HG02763 (cell line): ENCODE measurements around the gene TNFRSF18.
"Not testable (repeated sequence)": the region's sequence is repeated elsewhere in the genome, so short reads cannot be mapped to it uniquely, and the experiment has no call there.

Experiments used
- ATAC-seq: cut with Tn5 transposase; IDR thresholded peaks from one replicate; pipeline ENCODE4 v1.9.1; 2021; ENCODE audit warnings: mild to moderate bottlenecking, moderate library complexity; ENCODE audit not compliant: unreplicated experiment

TNFRSF18 gene

DNA sequence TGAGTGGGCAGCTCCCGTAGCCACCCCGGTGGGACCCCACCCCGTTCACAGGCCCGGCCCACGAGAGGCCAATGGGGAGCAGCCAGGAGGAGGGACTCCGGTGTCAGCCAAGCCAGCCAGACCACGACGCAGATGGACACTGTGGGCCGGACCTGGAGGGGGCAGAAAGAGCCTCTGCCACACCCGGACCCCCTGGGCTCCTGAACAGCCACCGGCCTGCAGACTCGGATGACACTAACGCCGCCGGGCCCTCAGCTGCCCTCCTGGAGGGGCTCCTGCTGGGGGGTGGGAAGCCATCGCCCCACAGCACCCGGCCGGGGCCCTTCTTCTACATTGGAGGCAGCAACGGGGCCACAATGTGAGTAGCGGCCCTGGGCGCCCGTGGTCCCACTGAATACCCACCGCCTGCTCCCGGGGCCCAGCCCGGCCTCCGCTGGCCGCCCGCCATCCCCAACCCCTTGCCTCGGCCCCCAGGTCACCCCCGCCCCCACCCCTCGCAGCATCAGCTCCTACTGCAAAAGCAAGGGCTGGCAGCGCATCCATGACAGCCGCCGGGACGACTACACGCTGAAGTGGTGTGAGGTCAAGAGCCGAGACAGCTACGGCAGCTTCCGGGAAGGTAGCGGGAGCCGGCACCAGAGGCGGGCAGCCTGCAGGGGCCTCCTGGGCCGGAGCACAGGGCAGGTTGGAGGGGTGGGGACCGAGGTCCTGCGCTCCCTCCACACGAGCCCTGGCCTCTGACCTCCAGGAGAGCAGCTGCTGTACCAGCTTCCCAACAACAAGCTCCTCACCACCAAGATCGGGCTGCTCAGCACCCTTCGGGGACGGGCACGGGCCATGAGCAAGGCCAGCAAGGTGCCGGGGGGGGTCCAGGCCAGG, 26.2 kb downstream of the TNFRSF18 start:
- no peak for ATAC-seq

DNA sequence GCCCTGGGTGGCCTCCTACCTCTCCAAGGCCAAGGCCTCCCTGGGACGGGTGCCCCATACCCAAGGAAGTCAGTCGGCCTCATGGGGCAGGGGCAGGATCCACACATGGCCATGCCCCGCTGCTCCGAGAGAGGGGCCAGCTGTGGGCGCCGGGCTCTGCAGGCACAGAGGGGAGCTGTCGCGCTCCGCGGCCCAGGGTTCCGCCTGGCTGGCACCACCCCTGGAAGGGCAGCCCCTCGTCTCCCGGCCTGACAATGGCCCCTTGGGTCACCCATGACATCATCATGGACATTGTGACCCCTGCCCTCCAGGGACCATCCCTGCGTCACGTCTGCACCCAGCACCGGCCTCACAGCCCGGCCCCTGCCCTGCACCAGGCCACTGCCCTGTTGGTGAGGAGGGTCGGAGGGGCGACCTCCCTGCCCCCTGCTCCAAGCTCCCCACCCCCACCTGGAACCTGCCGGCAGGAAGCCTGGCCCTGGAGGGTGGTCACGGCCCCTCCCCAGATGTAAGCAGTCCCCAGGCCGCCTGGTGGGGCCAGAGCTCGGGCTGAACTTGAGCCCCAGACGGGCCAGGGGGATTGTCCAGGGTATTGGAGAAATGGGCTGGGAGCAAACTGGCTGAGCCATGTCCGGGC, 26.9 kb downstream of the TNFRSF18 start:
- ATAC-seq = no peak

DNA sequence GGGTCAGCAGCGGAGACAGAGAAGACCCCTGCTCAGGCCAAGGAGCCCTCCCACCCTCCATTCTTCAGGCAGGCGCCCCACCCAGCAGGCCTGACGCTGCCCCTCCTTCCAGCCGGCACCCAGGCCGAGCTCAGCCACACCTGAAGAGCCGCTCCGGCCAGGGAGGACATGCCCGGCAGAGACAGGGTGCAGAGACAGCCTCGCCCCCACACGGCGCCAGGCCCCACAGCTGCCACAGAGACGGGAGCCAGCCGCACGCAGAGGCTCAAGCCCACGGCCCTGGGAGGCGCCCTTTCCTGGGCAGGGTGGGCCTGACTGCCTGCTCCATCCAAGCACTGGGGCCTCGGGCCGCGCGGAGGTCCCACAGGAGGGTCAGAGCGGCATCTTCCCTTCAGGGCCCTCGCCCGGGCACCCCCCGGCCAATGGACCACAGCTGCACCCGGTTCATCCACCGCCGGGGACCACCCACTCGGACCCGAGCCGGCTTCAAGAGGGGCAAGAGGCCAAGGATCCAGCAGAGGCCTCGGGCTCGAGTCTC, 27.5 kb downstream of the TNFRSF18 start:
- ATAC-seq = no peak

DNA sequence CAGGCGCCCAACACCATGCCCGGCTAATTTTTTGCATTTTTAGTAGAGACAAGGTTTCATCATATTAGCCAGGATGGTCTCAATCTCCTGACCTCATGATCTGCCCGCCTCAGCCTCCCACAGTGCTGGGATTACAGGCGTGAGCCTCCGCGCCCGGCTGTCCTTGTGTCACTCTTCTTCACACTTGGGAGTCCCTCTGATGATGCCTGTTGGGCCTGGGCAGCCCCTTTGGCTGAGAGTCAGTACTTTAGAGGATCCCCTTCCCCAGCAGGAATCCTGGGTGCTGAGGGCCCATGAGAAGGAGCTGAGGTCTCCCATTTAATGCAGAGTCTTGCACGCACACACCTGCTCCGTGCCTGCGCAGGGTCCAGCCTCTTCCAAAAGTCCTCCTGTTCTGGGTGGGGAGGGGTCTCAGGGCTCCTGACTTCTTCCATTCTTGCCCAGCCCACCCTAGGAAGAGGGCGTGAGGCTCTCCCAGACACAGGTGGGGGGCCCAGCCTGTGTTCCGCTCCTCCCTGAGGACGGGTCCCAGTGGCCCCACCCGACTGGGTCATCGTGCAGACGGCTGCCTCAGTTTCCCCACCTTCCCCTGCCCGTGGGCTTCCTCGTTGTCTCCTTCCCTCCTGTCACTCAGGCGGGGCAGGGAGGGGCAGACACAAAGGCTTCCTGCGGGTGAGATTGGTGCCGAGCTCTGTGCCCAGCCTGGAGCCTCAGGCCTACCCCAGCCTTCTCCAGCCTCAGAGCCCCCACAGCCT, 28.8 kb downstream of the TNFRSF18 start:
- ATAC-seq = no peak

DNA sequence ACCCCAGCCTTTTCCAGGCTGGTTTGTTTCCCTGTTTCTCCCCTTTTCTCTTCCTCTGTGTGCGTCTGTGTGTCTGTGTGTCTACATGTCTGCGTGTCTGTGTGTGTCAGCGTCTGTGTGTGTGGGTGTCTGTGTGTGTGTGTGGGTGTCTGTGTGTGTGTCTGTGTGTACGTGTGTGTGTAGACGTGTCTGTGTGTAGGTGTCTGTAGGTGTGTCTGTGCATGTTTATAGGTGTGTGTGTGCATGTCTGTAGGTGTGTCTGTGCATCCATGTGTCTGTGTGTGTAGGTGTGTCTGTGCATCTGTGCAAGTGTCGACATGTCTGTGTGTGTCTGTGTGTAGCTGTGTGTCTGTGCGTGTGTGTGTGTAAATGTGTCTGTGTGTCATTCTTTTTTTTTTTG, 29.5 kb downstream of the TNFRSF18 start:
- ATAC-seq = no peak

DNA sequence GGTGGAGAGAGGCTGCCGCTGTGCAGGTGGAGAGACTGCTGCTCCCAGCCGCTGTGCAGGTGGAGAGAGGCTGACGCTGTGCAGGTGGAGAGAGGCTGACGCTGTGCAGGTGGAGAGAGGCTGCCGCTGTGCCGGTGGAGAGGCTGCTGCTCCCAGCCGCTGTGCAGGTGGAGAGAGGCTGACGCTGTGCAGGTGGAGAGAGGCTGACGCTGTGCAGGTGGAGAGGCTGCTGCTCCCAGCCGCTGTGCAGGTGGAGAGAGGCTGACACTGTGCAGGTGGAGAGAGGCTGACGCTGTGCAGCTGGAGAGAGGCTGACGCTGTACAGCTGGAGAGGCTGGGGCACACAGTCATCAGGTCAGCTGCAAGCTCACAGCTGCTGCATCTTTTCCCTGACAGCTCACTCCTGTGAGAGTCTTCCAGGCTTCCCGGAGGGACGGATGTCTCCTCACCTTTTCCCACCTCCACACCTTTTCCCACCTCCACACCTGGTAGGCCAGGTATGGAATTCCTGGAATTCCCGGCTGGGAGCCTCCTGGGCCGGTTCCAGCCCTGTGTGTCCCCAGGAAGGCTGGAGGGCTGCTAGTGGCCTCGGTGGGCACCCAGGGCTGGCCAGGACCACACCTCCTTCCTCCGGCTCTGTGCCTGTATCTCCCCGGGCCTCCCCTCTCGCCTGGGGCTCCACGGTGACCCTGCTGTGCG, 30.2 kb downstream of the TNFRSF18 start:
- ATAC-seq = not testable (repeated sequence)

DNA sequence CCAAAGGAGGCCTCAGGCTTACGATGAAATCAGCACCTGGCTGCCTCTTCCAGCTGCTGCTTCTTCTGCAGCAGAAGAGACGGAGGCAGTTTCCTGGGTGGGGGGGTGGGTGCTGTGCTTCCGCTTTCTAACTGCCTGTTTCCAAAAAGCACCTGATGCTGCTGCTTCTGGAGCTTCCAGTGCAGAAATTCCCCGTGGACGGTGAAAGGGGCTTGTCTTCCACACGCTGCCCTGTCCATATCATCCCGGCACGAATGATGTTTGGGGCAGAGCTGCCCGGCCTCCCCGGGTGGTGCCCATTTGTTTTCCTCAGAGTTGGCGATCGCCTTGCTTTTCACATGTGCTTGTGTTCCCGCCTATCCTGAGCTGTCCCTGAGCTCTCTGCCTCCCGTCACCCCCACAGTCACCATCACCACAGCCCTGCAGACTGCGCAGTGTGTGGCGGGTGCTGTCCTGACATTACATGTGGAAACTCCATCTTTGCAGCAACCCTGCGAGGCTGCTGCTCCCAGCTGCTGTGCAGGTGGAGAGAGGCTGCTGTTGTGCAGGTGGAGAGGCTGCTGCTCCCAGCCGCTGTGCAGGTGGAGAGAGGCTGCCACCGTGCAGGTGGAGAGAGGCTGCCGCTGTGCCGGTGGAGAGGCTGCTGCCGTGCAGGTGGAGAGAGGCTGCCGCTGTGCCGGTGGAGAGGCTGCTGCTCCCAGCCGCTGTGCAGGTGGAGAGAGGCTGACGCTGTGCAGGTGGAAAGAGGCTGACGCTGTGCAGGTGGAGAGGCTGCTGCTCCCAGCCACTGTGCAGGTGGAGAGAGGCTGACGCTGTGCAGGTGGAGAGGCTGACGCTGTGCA, 30.9 kb downstream of the TNFRSF18 start:
- no peak for ATAC-seq

DNA sequence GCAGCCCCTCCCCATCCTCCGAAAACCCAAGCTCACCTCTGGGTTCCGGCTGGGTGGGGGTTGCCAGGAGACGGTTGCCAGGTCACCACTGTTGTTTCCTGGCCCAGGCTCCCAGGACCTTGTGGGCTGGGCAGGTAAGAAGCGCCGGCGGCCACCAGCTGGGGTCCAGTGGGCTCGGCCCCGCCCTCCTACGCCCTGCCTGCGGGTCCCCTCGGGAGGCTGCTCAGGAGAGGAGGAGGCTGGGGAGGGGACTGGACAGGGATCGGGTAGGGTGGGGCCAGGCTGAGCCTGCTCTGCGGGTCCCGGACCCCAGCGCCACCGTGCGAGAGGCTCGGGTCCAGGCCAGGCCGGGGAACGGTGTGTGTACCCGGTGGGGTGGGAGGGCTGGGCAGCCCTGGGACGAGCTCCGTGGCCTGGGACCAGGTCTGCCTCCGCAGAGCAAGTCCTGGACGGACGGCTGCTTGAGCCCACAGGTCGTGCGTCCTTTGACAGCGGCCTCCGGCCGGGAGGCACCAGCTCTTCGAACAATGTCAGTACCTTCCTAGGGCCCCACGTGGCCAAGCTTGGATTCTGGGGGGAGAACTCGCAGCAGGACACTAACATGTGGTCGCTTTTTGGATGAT, 32.5 kb downstream of the TNFRSF18 start, which contains the start of gene TTLL10:
Gene TTLL10 (plus strand): TSS at position 88 of the 623 bp plus-strand sequence. CDS start 5,336 bp downstream, outside the sequence.
- no peak for ATAC-seq

DNA sequence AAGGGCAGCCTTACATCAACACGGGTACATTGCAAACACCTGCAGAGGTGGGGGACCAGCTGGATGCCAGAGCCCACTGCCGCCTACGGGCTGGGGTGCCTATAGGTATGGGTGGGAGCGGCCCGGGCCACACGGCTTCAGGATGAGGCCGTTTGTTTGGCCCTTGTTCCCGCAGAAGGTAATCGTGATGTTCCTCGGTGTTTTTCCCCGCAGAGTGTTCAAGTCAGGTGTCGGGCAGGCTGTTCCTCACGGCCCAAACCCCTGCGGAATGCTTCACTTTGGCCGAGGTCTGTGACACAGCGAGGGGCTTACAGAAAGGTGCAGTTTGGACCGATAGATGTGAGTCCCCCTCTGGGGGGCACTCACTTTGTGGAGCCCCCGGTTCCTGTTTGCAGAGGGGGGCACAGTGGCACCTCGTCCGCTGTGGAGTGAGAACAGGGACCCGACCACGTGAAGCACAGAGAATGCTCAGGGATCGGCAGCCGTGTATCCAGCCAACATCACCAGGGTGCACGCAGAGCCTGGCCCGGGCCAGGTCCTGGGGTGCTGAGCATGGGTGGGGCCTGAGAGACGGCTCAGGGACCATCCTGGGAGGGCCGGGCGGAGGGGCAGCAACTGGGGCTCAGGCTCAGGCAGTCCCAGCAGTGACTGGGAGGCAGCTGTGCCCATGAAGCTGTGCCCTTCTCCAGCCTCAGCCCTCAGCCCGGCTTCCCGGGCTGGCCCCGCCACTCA, 33.2 kb downstream of the TNFRSF18 start:
- ATAC-seq = no peak

DNA sequence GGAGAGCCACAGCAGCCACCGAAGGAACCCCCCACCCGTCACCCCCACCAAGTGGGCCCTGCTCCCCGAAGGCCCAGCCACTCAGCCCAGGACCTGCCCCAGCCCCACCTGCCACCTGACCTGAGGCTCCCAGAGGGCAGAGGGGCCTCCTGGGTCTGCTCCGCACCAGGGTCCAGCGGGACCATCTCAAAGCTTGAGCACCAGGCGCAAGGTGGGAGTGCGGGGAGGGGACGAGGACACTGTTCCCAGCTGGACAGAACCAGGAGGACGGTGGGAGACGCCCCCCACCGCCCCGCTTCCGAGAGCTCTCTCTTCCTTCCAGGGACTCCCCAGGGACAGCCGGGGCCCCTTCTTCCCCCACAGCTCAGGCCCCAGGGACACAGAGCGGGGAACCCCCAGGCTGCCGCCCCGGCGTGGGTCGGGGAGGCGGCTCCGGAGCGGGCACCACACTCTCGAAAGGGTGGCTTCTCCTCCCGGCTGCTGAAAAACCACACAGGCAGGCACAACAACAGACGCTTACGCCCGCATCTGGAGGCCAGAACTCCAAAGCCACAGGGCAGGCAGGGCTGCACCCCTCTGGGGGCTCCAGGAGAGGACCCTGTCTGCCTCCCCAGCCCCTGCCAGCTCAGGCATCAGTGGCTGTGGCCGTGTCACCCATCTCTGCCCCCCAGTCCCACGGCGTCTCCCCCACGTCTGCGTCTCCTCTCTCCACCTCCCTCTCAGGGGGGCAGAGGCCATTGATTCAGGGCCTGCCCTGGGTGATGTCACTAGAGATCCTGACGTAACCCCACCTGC, 34.6 kb downstream of the TNFRSF18 start:
- no peak for ATAC-seq

DNA sequence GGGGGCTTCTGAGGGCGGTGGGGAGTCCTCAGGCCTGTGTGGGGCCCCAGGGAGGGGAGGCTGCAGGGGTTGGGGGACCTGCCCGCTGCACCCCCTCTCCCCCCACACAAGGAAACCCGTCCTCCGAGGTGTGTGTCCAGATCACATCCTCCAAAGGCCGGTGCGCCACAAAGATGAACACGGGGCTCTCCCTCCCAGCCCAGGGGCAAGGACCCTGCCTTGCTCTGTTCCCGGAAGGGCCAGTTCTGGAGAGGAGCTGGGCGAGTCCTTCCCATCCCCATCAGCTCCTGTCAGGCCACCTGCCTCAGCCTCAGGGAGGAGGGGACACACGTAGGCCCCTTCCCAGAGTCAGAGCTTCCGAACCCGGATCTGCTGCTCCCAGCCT, 35.2 kb downstream of the TNFRSF18 start:
- no peak for ATAC-seq

DNA sequence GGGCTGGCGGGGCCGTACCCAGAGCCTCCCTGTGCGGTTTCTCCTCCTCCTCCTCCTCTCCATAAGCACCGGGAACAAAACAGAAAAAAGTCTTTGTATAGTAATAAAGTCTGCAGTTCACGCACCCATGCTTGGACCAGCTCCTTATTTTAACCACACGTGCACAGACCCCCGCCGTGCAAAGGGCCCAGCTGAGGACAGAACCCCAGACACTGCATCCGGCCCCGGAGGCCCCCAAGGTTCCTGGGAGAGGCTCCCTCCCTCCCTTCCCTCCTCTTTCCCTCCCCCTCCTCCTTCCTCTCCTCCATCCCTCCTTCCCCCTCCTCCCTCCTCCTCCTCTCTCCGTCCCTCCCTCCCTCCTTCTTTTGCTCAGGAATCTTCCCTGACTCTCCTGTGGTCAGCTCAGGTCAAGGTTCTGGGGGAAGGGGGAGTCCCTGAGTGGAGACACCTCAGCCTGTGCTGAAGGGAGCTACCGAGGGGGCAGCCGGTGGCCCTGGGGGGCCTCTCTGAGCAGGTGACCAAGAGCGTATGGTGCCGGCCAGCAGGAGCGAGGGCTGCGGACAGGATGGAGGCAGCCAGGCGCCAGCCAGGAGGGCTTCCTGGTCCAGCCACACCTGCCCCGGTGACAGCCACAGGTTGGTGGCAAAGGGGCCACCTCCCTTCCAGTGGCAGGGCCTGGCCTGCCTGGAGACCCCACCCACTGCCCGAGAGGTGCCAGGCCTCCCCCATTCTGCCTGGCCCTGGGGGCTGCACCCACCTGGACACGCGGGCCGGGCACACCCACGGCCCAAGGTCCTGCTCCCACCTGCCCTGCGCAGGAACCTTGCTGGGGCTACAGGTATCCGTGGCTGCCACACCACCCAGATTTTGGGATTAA, 35.9 kb downstream of the TNFRSF18 start:
- ATAC-seq = no peak

DNA sequence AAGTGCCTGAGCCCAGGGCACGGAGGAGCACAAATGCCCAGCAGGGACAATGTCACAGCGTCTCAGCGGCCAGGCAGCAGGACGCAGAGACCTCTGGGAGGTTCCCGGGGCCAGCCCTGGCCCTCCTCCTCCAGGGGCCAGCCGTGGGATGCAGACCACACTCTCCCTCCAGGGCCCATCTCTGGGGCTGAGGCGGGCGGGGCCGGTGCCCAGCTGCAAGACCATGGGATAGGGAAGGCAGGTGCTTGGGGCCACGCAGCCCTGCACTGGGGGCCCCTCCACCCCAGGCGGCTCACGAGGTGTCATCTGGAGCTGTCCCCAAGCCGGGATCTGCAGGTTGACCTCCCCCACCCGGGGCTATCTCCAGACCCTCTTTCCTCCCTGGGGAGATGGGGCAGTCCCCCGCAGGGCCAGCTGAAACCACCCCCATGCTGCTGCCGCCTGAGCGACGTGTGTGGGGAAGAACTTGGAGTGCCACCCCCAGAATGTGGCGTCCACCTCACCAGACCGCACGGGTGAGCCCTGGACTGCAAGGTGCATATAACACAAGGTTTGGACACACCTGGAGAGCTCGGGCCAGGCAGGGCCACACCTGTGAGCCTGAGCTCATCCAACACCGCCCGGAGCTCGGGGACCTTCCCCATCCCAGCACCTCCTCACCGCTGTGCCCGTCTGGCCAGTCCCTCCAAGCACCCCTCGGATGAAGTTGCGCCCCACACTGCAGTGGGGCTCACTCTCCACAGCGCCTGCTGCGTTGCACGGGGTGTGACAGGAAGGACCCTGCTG, 36.8 kb downstream of the TNFRSF18 start:
- no peak for ATAC-seq

DNA sequence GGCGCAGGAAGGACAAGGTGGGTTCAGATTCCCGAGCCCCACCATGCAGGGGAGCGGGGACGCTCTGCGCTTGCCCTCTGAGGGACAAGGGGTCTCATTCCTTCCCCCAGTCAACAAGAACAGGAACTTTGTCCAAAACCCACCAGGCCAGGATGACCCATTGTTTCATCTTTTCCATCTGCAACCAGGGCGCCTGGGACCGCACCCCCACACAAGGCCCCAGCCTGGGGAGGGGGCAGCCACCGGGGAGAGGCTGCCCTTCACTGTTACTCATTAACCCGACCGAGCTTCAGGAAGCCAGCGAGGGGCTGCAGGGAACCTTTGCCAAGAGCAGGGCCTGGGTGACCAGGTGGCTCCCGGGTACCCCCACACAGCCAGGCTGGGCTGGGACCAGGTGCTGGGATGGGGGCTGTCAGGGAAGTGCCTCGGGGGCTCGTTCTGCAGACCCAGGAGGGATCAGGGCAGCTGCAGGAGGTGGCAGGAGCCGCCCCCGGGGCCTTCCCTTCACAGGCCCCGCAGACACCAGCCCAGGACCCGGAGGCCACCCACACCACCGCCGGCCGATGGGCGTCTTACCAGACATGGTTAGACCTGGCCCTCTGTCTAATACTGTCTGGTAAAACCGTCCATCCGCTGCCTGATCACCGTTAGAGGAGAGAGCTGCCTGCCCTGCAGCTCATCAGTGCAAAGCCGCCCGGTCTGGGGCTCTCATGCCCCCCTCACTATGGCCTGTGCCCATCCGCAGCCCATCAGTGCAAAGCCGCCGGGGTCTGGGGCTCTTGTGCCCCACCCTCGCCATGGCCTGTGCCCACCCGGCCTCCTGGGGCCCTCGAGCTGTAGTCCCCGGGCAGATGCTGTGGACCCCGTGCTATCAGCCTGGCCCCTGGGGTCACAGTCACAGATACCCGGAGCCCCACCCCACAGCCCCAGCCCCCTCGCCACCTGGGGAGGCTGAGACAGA, 37.7 kb downstream of the TNFRSF18 start:
- ATAC-seq = no peak

DNA sequence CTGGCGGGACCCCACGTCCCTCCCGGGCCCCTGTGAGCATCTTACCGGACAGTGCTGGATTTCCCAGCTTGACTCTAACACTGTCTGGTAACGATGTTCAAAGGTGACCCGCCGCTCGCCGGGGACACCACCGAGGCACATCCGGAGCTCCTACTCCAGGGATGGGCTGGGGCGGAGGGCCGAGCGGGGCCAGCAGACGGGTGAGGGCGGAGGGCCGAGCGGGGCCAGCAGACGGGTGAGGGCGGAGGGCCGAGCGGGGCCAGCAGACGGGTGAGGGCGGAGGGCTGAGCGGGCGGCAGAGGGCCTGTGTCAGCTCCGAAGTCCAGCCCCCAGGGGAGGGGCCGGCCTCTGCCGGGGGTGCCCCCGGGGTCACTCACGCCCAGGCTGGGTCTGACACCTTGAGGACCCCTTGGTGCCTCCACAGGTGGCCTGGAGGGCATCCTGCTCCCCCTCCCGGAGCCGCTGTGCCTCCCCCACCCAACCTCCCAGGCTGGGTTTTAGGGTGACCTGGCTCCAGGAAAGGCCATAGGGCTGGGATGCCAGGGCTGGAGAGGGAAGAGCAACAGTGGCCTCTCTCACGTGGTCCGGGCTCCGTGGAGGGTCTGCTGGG, 38.4 kb downstream of the TNFRSF18 start:
- ATAC-seq = no peak
